Activated CD4-positive, alpha-beta T cell treated with anti-CD3 and anti-CD28 coated beads, Interleukin-2, amount 50 U/mL, for 24 hours (primary cell): ENCODE measurements around the gene EML4.
"Not testable (repeated sequence)": the region's sequence is repeated elsewhere in the genome, so short reads cannot be mapped to it uniquely, and the experiment has no call there.

Experiments
- DNase-seq, 2 donors: peaks; one replicate each; pipeline ENCODE4 v3.0.0-alpha.2; 2020; ENCODE audit warnings: low read depth in 1 of 2, low spot score in 1 of 2

The EML4 gene

GRCh38 chr2:42169100-42169873 is at the start of gene EML4:
TSS of gene EML4 (plus strand) at chr2:42169353. CDS start at chr2:42169612, 259 bp downstream.
- DNase-seq, result peak; percentile 89 to 93

GRCh38 chr2:42123426-42123825 is 45.7 kb upstream of the EML4 start:
- DNase-seq, result no peak

- no peak for DNase-seq
Observed at GRCh38 chr2:42124011-42124785, 45.0 kb upstream of the EML4 start.

GRCh38 chr2:42125841-42126594 is 43.1 kb upstream of the EML4 start:
- no peak for DNase-seq

- not testable (repeated sequence) for DNase-seq
Observed at GRCh38 chr2:42126873-42127272, 42.3 kb upstream of the EML4 start.

- no peak for DNase-seq
Observed at GRCh38 chr2:42127425-42128424, 41.4 kb upstream of the EML4 start.

GRCh38 chr2:42128721-42129486 is 40.2 kb upstream of the EML4 start:
- no peak for DNase-seq

- DNase-seq, result no peak
Observed at GRCh38 chr2:42129487-42129852, 39.7 kb upstream of the EML4 start.

GRCh38 chr2:42129947-42130346 is 39.2 kb upstream of the EML4 start:
- DNase-seq, result no peak

GRCh38 chr2:42130858-42131257 is 38.3 kb upstream of the EML4 start:
- not testable (repeated sequence) for DNase-seq

- DNase-seq, result no peak
Observed at GRCh38 chr2:42132191-42132965, 36.8 kb upstream of the EML4 start.

- peak; percentile 61 to 76 for DNase-seq
Observed at GRCh38 chr2:42132966-42133641, 36.0 kb upstream of the EML4 start.

GRCh38 chr2:42133771-42134195 is 35.4 kb upstream of the EML4 start:
- no peak for DNase-seq

- DNase-seq, result not testable (repeated sequence)
Observed at GRCh38 chr2:42134401-42134932, 34.7 kb upstream of the EML4 start.

GRCh38 chr2:42135381-42136312 is 33.5 kb upstream of the EML4 start:
- no peak for DNase-seq

- no peak for DNase-seq
Observed at GRCh38 chr2:42136782-42137124, 32.4 kb upstream of the EML4 start.
